OCI-LY7 (cell line): ENCODE results near the gene MBIP. TPM values are rescaled to one million over a fixed set of nuclear protein-coding genes. Genes with fewer than 3 reads are reported as not detected.

Source experiments
- BruUV-seq: library from RNA; stranded (reverse); fragments of 400-500 nt; replicated peaks from 2 replicates; lab custom pipeline; 2021; lab: Mats Ljungman, UMichigan
- CTCF ChIA-PET: fragments of 300-600 bp; sonication (Branson Sonifier 250); formaldehyde crosslinking; loops from one replicate; lab custom pipeline; 2022; ENCODE audit warnings: antibody characterized with exemption; ENCODE audit not compliant: unreplicated experiment; lab: Charles Lee
- POLR2A ChIA-PET: fragments of 300-600 bp; sonication (Branson Sonifier 250); formaldehyde crosslinking; loops from one replicate; lab custom pipeline; 2022; ENCODE audit warnings: antibody characterized with exemption; lab: Charles Lee
- DNase-seq: peaks from one replicate; pipeline ENCODE4 v3.0.0-alpha.2; 2015; ENCODE audit warnings: low spot score
- H2AFZ ChIP-seq: fragments of 200-600 bp; sonication (generic), shearing (Covaris generic); 2 replicates; pipeline ENCODE4 v1.6.1; 2014; ENCODE audit warnings: mild to moderate bottlenecking, antibody characterized with exemption, low read length, moderate library complexity
- H3K27ac ChIP-seq: fragments of 200-600 bp; sonication (generic); 2 replicates; pipeline ENCODE4 v1.5.1; 2014; ENCODE audit warnings: mixed run types, low read depth, mild to moderate bottlenecking, moderate library complexity, low read length, inconsistent platforms; ENCODE audit not compliant: poor library complexity, severe bottlenecking
- H3K36me3 ChIP-seq: fragments of 200-600 bp; sonication (generic); 2 replicates; pipeline ENCODE4 v1.6.1; 2014; ENCODE audit warnings: mild to moderate bottlenecking, antibody characterized with exemption, low read length, moderate library complexity, mixed read lengths; ENCODE audit not compliant: insufficient read depth
- H3K4me1 ChIP-seq: fragments of 200-600 bp; sonication (generic); 2 replicates; pipeline ENCODE4 v1.5.1; 2014; ENCODE audit warnings: mild to moderate bottlenecking, low read length; ENCODE audit not compliant: insufficient read depth, poor library complexity, severe bottlenecking
- H3K4me2 ChIP-seq: fragments of 200-600 bp; sonication (generic); 2 replicates; pipeline ENCODE4 v1.6.1; 2014; ENCODE audit warnings: mild to moderate bottlenecking, low read length
- H3K4me3 ChIP-seq: fragments of 200-600 bp; sonication (generic); 2 replicates; pipeline ENCODE4 v1.5.1; 2014; ENCODE audit warnings: mild to moderate bottlenecking, low read depth, low read length; ENCODE audit not compliant: poor library complexity, severe bottlenecking
- H3K79me2 ChIP-seq: fragments of 200-600 bp; sonication (generic); 2 replicates; pipeline ENCODE4 v1.6.1; 2016; ENCODE audit warnings: low read depth, mild to moderate bottlenecking, low read length, moderate library complexity, mixed read lengths; ENCODE audit not compliant: insufficient read depth
- H3K9me2 ChIP-seq: fragments of 200-600 bp; sonication (generic); 2 replicates; pipeline ENCODE4 v1.6.1; 2016; ENCODE audit warnings: mild to moderate bottlenecking, low read length, mixed read lengths; ENCODE audit not compliant: insufficient read depth
- H3K9me3 ChIP-seq: fragments of 200-600 bp; sonication (generic); 2 replicates; pipeline ENCODE4 v1.6.1; 2014; ENCODE audit warnings: mild to moderate bottlenecking, mixed run types, low read length, mixed read lengths
- H4K20me1 ChIP-seq: fragments of 200-600 bp; sonication (generic); 2 replicates; pipeline ENCODE4 v1.6.1; 2014; ENCODE audit warnings: mild to moderate bottlenecking, antibody characterized with exemption, low read length, moderate library complexity, mixed read lengths; ENCODE audit not compliant: insufficient read depth
- EZH2phosphoT487 ChIP-seq: fragments of 200-600 bp; sonication (generic); IDR thresholded peaks from 2 replicates; pipeline ENCODE4 v1.6.1; 2018; ENCODE audit warnings: low read depth, borderline replicate concordance, mild to moderate bottlenecking, mixed run types, antibody characterized with exemption, low read length, moderate library complexity, mixed read lengths
- intact Hi-C: fragments of 100-400 bp; cut with micrococcal nuclease; formaldehyde crosslinking; loops from one replicate; pipeline ENCODE4 v1.10.0; 2022; ENCODE audit not compliant: unreplicated experiment
- total RNA-seq, 2 experiments: library from RNA; depleted of rRNA in 1 of 2; stranded (reverse); fragments of >200 nt in 1 of 2; shearing (Covaris generic) in 1 of 2; gene quantifications; 2 replicates each; pipeline ENCODE4 v1.2.3, GENCODE V29; 2014 to 2022
- TF ChIP-seq, protein P1 (sequence below): fragments of 200-600 bp; sonication (generic); conservative IDR thresholded peaks from 2 replicates; pipeline ENCODE4 v1.5.1; 2014; ENCODE audit warnings: mild to moderate bottlenecking, antibody characterized with exemption, low read length, moderate library complexity, mixed read lengths

Gene MBIP
- total RNA-seq, 2 experiments from 2014 or later: 8.8 to 28.1 TPM

DNA sequence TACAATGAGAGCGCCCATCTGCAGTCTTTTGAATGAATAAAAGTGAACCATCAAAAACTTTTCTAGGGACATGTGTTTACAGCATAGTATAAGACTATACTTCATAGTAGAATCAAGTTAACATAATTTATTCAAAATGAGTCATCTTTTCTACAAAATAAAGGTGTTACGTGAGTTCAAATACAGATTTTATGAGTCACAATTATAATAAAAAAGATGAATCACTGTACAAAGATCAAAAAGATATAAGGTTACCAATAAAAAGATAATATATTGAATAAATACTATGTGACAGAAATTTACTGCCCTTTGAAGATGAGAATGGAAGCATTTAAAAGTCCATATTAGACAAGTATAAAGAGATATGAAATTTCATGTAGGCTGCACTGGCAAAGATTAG lies 2.8 kb downstream of the MBIP start:
- no peak overlapping the region for H3K27ac ChIP-seq
- TF ChIP-seq, protein P1, sequence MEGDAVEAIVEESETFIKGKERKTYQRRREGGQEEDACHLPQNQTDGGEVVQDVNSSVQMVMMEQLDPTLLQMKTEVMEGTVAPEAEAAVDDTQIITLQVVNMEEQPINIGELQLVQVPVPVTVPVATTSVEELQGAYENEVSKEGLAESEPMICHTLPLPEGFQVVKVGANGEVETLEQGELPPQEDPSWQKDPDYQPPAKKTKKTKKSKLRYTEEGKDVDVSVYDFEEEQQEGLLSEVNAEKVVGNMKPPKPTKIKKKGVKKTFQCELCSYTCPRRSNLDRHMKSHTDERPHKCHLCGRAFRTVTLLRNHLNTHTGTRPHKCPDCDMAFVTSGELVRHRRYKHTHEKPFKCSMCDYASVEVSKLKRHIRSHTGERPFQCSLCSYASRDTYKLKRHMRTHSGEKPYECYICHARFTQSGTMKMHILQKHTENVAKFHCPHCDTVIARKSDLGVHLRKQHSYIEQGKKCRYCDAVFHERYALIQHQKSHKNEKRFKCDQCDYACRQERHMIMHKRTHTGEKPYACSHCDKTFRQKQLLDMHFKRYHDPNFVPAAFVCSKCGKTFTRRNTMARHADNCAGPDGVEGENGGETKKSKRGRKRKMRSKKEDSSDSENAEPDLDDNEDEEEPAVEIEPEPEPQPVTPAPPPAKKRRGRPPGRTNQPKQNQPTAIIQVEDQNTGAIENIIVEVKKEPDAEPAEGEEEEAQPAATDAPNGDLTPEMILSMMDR: no peak
- TF ChIP-seq EZH2phosphoT487: no peak
- H4K20me1 ChIP-seq: peaks cover 14% of the 10 kb centered on the region
- H3K4me2 ChIP-seq: 0 out of 2 replicates have a peak overlapping the region, but pooled peaks have one; percentile 11
- ChIA-PET CTCF (no interaction called here), POLR2A (no interaction called here)
- no peaks in the 10 kb centered on the region for H3K9me2 ChIP-seq
- H3K36me3 ChIP-seq: peaks cover 20% of the 10 kb centered on the region
- H3K9me3 ChIP-seq: peaks cover 4% of the 10 kb centered on the region; the same call in 1 of the 2 replicates
- H3K4me1 ChIP-seq: peaks cover 14% of the 10 kb centered on the region
- no peak overlapping the region for H3K4me3 ChIP-seq
- intact Hi-C loops: loop anchor here (10.0 kb wide), 1 partner anchor 463 kb away; no protein-coding TSS in a partner anchor
- peaks cover 60% of the 10 kb centered on the region for H3K79me2 ChIP-seq
- no peak for DNase-seq
- no TSS peak for BruUV-seq
- H2AFZ ChIP-seq: no peak overlapping the region

DNA sequence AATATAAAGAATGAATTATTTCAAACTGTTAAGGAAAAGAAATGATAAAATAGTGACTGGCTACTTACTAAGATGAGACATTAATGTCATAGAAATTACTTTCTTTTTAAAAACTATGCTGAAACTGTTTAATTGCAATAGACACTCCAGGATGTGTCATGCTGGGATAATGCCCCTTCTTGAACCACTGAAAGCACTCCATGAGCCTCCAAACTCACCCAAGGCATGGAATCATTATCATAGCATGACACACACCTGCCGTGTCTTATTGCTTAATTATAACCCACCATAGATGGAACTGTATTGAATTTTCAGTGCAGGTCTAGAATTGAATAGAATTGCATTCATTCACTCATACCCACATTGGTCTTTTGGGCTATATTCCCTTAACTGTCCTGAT lies 4.3 kb downstream of the MBIP start:
- peaks cover 60% of the 10 kb centered on the region for H3K79me2 ChIP-seq
- peaks cover 14% of the 10 kb centered on the region for H4K20me1 ChIP-seq
- no peak for TF ChIP-seq EZH2phosphoT487
- TF ChIP-seq, protein P1: no peak
- no peaks in the 10 kb centered on the region for H3K9me2 ChIP-seq
- ChIA-PET CTCF (no interaction called here), POLR2A (no interaction called here)
- peaks cover 27% of the 10 kb centered on the region for H3K36me3 ChIP-seq
- H2AFZ ChIP-seq: no peak overlapping the region
- no peak overlapping the region for H3K4me3 ChIP-seq
- H3K27ac ChIP-seq: no peak overlapping the region
- DNase-seq: no peak
- no TSS peak for BruUV-seq
- no peaks in the 10 kb centered on the region for H3K9me3 ChIP-seq
- no peak overlapping the region for H3K4me2 ChIP-seq
- intact Hi-C loops: loop anchor here (10.0 kb wide), 1 partner anchor 461 kb away; no protein-coding TSS in a partner anchor
- H3K4me1 ChIP-seq: peaks cover 14% of the 10 kb centered on the region

DNA sequence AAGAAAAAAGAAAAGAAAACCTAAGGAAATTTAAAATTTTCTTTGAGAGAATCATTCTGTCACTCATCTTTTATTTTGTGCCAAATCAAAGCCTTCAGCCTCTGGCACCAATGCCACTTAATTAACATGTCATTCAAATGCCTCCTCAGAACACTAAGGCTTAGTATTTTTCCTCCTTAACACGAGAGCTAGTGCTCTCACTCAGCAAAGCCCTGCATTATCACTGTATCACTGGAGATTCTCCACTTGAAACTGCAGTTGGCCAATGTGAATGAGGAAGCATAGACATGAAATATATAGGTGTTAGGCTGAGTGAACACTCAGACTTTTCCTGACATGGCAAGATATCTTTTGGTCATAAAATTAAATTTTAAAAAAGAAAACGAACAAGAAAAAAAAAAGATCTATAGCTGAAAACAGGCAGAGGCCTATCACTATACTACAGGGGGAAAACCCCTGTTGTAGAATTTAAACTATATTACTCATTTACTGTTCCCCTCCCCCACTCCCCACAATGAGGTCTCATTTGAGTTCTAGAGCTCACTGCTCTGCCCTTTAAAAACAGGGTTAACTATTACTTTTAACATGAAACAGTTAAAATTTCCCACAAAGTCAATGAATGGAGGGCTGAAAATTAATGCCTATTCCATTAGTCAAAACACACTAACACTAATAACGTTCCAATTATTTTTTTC lies 5.1 kb downstream of the MBIP start:
- no TSS peak for BruUV-seq
- no peak overlapping the region for H3K27ac ChIP-seq
- peaks cover 14% of the 10 kb centered on the region for H3K4me1 ChIP-seq
- peaks cover 14% of the 10 kb centered on the region for H4K20me1 ChIP-seq
- ChIA-PET CTCF (no interaction called here), POLR2A (interaction anchor here (0.6 to 0.7 kb wide), 2 partner anchors 21 to 335 kb away, joined by 3 read pairs; no protein-coding TSS in a partner anchor)
- no peaks in the 10 kb centered on the region for H3K9me3 ChIP-seq
- H3K36me3 ChIP-seq: peaks cover 35% of the 10 kb centered on the region
- no peaks in the 10 kb centered on the region for H3K9me2 ChIP-seq
- no peak overlapping the region for H2AFZ ChIP-seq
- intact Hi-C loops: loop anchor here (10.0 kb wide), 1 partner anchor 461 kb away; no protein-coding TSS in a partner anchor
- no peak overlapping the region for H3K4me2 ChIP-seq
- no peak for TF ChIP-seq EZH2phosphoT487
- TF ChIP-seq, protein P1: no peak
- no peak for DNase-seq
- no peak overlapping the region for H3K4me3 ChIP-seq
- peaks cover 60% of the 10 kb centered on the region for H3K79me2 ChIP-seq
